Fibroblast of mammary gland (primary cell): Measurements from ENCODE around the gene MARVELD2.
"Not testable (repeated sequence)": the region's sequence is repeated elsewhere in the genome, so short reads cannot be mapped to it uniquely, and the experiment has no call there.

Source experiments
- DNase-seq: peaks from one replicate; pipeline ENCODE4 v3.0.0-alpha.2; 2010; ENCODE audit warnings: low read depth
- H3K4me3 ChIP-seq: 2 replicates; pipeline ENCODE4 v1.5.1; 2011; ENCODE audit warnings: low read depth, mild to moderate bottlenecking, low read length, moderate library complexity; ENCODE audit not compliant: control insufficient read depth
- TF ChIP-seq, protein P1 (sequence below): conservative IDR thresholded peaks from 2 replicates; pipeline ENCODE4 v1.5.1; 2011; ENCODE audit warnings: low read depth, low read length, inconsistent platforms; ENCODE audit not compliant: control insufficient read depth, insufficient read depth

MARVELD2 gene, protein sequence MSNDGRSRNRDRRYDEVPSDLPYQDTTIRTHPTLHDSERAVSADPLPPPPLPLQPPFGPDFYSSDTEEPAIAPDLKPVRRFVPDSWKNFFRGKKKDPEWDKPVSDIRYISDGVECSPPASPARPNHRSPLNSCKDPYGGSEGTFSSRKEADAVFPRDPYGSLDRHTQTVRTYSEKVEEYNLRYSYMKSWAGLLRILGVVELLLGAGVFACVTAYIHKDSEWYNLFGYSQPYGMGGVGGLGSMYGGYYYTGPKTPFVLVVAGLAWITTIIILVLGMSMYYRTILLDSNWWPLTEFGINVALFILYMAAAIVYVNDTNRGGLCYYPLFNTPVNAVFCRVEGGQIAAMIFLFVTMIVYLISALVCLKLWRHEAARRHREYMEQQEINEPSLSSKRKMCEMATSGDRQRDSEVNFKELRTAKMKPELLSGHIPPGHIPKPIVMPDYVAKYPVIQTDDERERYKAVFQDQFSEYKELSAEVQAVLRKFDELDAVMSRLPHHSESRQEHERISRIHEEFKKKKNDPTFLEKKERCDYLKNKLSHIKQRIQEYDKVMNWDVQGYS

DNA sequence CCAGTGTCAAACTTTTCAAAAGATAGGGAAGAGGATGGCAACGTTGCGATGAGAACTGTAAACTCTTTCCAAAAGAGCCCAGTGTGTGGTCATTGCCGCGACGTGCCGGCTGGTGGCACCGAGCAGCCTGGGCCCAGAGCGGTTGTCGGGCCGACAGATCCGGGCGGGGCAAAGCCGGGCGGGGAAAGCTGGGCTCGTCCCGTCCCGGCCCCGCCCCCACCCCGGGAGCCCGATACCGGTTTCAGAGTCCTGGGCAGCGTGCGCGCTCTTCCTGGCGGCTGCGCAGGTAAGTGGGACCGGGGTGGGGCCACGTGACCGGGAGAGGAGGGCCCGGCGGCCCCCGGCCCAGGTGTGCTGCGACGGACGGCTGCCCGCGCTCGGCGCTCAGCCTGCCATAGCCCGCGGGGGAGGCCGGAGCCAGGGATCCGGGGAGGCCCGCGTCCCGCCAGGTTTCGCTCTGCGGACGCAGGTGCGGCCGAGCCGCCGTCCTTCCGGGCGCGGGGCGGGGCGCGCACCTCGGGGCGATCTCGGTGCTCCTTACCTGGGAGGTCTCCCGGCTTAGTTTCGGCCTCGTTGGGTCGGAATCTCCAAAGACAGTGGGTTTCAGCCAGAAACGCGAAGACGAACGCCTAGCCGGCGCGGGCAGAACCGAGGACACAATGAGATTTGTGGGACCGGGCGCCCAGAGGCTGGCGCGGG is at the start of gene MARVELD2:
Gene MARVELD2 (plus strand): TSS at position 232 of the 699 bp plus-strand sequence. CDS start 4,270 bp downstream, outside the sequence.
- TF ChIP-seq, protein P1, sequence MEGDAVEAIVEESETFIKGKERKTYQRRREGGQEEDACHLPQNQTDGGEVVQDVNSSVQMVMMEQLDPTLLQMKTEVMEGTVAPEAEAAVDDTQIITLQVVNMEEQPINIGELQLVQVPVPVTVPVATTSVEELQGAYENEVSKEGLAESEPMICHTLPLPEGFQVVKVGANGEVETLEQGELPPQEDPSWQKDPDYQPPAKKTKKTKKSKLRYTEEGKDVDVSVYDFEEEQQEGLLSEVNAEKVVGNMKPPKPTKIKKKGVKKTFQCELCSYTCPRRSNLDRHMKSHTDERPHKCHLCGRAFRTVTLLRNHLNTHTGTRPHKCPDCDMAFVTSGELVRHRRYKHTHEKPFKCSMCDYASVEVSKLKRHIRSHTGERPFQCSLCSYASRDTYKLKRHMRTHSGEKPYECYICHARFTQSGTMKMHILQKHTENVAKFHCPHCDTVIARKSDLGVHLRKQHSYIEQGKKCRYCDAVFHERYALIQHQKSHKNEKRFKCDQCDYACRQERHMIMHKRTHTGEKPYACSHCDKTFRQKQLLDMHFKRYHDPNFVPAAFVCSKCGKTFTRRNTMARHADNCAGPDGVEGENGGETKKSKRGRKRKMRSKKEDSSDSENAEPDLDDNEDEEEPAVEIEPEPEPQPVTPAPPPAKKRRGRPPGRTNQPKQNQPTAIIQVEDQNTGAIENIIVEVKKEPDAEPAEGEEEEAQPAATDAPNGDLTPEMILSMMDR, result no peak
- DNase-seq, result no peak
- H3K4me3 ChIP-seq, result no peak within 1 kb of the TSS

DNA sequence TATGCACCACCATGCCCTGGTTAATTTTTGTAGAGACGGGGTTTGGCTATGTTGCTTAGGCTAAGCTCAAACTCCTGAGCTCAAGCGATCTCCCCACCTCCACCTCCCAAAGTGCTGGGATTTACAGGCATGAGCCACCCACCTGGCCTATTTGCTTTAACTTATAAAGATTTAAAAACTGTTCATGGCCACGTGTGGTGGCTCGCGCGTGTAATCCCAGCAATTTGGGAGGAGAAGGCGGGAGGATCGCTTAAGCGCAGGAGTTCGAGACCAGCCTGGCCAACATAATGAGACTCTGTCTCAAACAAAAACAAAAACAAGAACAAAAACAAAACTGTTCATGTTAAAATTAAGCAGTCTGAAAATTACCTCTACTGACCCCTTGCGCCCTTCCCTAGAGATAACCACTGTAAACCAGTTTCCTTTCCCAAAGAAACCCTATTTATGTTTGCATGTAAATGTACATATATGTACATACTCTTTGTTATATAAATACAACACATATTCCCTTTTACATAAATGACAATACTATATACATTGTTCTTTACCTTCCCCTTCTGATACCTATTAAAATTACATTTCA is 47.1 kb upstream of the MARVELD2 start:
- TF ChIP-seq, protein P1, result peak; percentile 19
- H3K4me3 ChIP-seq, result peak overlapping the region; percentile 84
- DNase-seq, result no peak

DNA sequence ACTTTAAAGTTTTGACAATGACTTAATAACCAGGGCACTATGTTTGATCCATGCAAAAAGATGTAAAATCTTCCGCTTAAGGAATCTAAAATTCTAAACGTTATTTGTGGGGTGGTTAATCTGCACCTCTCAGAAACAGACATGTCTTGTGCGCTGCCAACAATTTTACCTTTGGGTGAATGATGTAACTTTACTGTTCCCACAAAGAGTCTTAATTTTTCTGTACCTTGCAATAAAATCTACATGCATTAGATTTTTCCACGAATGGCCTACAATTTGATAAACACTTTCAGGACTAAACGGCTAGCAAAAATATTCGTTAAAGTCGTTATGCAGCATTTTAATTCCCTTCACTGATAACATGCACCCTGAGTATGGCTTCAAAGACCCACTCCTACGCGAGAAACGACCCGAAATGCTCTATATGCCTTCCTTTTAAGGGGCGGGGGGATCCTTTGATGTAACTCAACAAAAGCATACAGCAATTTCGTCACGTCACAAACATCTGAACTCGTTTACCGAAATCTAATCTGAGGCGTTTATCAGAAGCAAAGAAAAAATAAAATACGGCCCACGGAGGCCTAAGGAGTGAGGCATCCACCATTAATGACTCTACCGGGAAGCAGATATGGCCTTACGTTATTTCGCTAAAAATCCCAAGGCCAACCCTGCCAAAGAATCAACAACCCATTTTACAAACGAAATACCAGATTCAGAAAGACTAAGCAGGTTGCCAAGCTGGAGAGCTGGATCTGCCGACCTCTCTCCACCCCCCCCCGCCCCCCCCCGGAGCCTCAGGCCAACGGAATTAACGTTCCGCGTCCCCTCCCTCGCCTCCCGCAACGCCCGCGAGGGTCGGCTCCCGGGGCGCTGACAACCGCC is 46.2 kb upstream of the MARVELD2 start:
- TF ChIP-seq, protein P1, result no peak
- H3K4me3 ChIP-seq, result peak overlapping the region; percentile 84
- DNase-seq, result peak; percentile 56

DNA sequence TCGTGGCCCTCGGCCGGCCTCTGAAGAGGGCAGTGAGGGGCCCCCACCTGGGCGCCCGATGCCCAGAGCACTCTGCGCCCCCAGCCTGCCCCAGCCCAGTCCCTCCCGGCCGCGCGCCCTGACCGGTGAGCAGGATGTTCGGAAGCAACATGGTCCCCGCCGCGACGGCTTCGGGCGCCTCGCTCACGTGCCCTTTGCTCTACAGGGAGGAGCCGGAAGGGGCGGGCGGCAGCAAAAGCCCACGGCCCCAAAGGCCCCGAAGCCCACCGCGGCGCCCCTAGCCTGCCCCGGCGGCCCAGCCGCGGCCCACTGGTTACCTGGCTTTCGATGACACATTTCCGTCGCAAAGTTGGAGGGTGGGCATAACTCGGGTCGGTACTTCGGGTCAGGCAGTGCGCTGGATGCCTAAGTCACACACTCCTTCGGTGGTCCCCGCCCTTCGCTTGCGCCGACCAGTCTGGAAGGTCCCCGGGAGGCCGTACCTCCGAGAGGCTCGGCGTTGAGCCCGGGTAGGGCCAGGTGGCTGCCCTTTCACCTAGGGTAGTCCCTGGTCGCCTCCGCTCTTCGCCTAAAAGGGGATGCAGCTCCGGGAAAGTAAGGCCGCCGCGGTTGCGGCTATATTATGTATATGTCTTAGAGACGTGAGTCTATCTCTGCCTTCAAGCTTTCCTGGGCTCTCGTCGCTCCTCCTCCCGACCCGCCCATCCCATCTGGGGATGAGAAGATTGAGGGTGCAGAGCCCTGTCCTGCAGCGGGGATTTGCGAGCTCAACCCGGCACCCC is 45.4 kb upstream of the MARVELD2 start, which contains the start of the genes AK6, RAD17 and TAF9:
Gene AK6 (minus strand): TSS at position 181 of the 782 bp plus-strand sequence. CDS start 30 bp downstream, at position 151.
Gene RAD17 (plus strand): TSS at position 479 of the 782 bp plus-strand sequence. CDS start 2,391 bp downstream, outside the sequence.
Gene TAF9 (minus strand): TSS at position 181 of the 782 bp plus-strand sequence. CDS start 3,783 bp downstream, outside the sequence.
- DNase-seq, result peak; percentile 88
- TF ChIP-seq, protein P1, result no peak
- peak within 1 kb of the TSS; percentile 84 for H3K4me3 ChIP-seq

DNA sequence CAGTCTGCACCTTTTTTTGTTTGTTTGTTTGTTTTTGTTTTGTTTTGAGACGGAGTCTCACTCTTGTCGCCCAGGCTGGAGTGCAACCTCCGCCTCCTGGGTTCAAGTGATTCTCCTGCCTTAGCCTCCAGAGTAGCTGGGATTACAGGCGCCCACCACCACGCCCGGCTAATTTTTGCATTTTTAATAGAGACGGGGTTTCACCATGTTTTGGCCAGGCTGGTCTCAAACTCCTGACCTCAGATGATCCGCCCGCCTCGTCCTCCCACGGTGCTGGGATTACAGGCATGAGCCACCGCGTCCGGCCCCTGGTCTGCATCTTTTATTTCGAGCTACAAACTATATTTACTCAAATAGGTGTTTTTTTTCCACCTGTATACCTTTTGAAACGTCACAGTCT is 44.6 kb upstream of the MARVELD2 start:
- H3K4me3 ChIP-seq, result peak overlapping the region; percentile 84
- DNase-seq, result not testable (repeated sequence)

DNA sequence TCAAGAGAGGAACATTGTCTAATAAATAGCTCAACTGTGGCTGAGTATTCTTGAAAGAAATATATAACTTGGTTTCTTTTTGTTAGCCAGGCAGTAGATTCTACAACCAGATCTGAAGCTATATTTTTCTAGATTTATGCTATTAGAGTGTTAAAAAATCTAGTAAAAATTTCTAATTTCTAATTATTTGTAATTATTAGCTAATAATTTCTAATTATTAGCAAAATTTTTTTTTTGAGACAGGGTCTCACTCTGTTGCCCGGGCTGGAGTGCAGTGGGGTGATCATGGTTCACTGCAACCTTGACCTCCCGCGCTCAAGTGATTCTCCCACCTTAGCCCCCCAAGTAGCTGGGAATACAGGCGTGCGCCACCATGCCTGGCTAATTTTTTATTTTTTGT is 42.5 kb upstream of the MARVELD2 start:
- TF ChIP-seq, protein P1, result no peak
- DNase-seq, result no peak
- no peak overlapping the region for H3K4me3 ChIP-seq
